Measurements from ENCODE around the gene CUEDC1. TPM values are rescaled to one million over a fixed set of nuclear protein-coding genes. Genes with fewer than 3 reads are reported as not detected.

Gene CUEDC1
- polyA plus RNA-seq, 2 of the 4 experiments (the other 2 are of a cell fraction): 44.3 to 90.6 TPM

DNA sequence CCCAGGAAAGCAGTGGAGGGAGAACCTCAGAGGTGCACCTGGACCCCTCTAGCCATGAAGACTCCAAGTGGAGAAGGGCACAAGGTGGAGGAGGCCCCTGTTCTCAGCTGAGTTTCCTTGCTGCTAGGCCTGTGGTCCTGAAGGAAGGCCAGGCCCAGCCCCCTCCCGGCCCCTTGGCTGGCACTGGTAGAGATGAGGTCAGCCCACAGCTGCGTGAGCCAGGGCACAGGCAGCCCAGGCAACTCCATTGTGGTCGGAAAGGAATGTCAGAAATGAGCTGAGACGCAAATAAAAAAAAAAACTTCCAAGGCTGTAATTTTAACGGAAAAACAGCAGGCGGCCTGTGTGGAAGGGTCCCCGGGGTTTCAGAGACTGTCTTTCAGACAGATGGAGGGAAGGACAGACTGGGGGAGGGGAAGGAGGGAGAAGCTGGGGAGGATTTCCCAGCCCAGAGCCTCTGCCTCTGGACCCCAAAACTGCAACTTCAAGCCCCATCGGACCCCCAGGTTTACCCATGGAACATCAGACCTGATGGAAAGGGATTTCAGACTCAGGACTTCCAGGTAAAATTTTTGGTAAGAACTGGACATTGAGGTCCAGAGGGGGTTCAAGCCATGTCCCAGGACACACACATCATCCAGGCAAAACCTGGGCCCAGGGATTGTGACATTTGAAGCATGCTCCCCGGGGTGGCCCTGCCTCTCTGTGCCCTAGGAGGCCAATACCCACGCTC, 79.8 kb downstream of the CUEDC1 start (continued):
- TF ChIP-seq MAFK (IDR thresholded peaks at IDR 0.05; ENCODE audit: partially characterized antibody) (no peak), JUNB (IDR thresholded peaks at IDR 0.05) (peak; percentile 67), FOSB (CRISPR knock-in tag; IDR thresholded peaks at IDR 0.05) (no peak), HEYL (CRISPR knock-in tag; IDR thresholded peaks at IDR 0.05) (no peak), TP53 (CRISPR knock-in tag; IDR thresholded peaks at IDR 0.05) (no peak), RCOR1 (IDR thresholded peaks at IDR 0.05; ENCODE audit: low read depth, low read length) (no peak), EHF (CRISPR knock-in tag; IDR thresholded peaks at IDR 0.05) (no peak), ZSCAN20 (CRISPR knock-in tag; IDR thresholded peaks at IDR 0.05) (no peak), SMC3 (IDR thresholded peaks at IDR 0.05) (peak; percentile 93), MAZ (IDR thresholded peaks at IDR 0.05; ENCODE audit: borderline replicate concordance, low read depth, low read length) (no peak), BHLHE40 (IDR thresholded peaks at IDR 0.05; ENCODE audit: low read depth, low read length) (no peak), KDM1A (IDR thresholded peaks at IDR 0.05; ENCODE audit: low read depth) (no peak), RFX5 (IDR thresholded peaks at IDR 0.05) (no peak), CEBPB (IDR thresholded peaks at IDR 0.05) (peak in 1 of 2 experiments; percentile 77; a peak in 2 of 4 replicates), ZNF302 (CRISPR knock-in tag; IDR thresholded peaks at IDR 0.05) (no peak), POLR2A (IDR thresholded peaks at IDR 0.05; ENCODE audit: low read length) (no peak), HOXB13 (CRISPR knock-in tag; IDR thresholded peaks at IDR 0.05; ENCODE audit: low read depth) (no peak), RAD21 (conservative IDR thresholded peaks at IDR 0.05 in 1 of 2, IDR thresholded peaks at IDR 0.05 in 1 of 2) (peak; percentile 72 to 86), HDAC2 (IDR thresholded peaks at IDR 0.05) (no peak), RNF2 (IDR thresholded peaks at IDR 0.05; ENCODE audit: borderline replicate concordance, low read depth) (no peak), GATA3 (IDR thresholded peaks at IDR 0.05; ENCODE audit: borderline replicate concordance) (peak; percentile 94), CBX2 (IDR thresholded peaks at IDR 0.05; ENCODE audit: borderline replicate concordance, low read depth) (no peak), FOSL2 (IDR thresholded peaks at IDR 0.05) (0 out of 2 replicates have a peak, but pooled peaks have one; percentile 27), FOSL2 (CRISPR knock-in tag; IDR thresholded peaks at IDR 0.05) (peak; percentile 83), PHF8 (IDR thresholded peaks at IDR 0.05; ENCODE audit: borderline replicate concordance, low read depth) (no peak), NR3C1 (IDR thresholded peaks at IDR 0.05) (no peak), CBX8 (IDR thresholded peaks at IDR 0.05) (no peak), JUN (IDR thresholded peaks at IDR 0.05) (peak; percentile 76 to 91; a peak in 4 of 5 replicates), SREBF2 (IDR thresholded peaks at IDR 0.05) (no peak), TFCP2L1 (CRISPR knock-in tag; IDR thresholded peaks at IDR 0.05) (no peak), NFE2L2 (conservative IDR thresholded peaks at IDR 0.05; ENCODE audit: low read length) (no peak), KDM5A (IDR thresholded peaks at IDR 0.05) (no peak), POLR2AphosphoS2 (conservative IDR thresholded peaks at IDR 0.05; ENCODE audit: low read length) (no peak)
- TF ChIP-seq, protein P1, sequence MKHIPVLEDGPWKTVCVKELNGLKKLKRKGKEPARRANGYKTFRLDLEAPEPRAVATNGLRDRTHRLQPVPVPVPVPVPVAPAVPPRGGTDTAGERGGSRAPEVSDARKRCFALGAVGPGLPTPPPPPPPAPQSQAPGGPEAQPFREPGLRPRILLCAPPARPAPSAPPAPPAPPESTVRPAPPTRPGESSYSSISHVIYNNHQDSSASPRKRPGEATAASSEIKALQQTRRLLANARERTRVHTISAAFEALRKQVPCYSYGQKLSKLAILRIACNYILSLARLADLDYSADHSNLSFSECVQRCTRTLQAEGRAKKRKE (CRISPR knock-in tag; IDR thresholded peaks at IDR 0.05; ENCODE audit: low read depth): no peak
- TF ChIP-seq, protein P2, sequence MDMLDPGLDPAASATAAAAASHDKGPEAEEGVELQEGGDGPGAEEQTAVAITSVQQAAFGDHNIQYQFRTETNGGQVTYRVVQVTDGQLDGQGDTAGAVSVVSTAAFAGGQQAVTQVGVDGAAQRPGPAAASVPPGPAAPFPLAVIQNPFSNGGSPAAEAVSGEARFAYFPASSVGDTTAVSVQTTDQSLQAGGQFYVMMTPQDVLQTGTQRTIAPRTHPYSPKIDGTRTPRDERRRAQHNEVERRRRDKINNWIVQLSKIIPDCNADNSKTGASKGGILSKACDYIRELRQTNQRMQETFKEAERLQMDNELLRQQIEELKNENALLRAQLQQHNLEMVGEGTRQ (IDR thresholded peaks at IDR 0.05): no peak
- TF ChIP-seq, protein P3, sequence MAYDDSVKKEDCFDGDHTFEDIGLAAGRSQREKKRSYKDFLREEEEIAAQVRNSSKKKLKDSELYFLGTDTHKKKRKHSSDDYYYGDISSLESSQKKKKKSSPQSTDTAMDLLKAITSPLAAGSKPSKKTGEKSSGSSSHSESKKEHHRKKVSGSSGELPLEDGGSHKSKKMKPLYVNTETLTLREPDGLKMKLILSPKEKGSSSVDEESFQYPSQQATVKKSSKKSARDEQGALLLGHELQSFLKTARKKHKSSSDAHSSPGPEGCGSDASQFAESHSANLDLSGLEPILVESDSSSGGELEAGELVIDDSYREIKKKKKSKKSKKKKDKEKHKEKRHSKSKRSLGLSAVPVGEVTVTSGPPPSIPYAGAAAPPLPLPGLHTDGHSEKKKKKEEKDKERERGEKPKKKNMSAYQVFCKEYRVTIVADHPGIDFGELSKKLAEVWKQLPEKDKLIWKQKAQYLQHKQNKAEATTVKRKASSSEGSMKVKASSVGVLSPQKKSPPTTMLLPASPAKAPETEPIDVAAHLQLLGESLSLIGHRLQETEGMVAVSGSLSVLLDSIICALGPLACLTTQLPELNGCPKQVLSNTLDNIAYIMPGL (CRISPR knock-in tag; IDR thresholded peaks at IDR 0.05; ENCODE audit: borderline replicate concordance): no peak
- TF ChIP-seq, protein P4, sequence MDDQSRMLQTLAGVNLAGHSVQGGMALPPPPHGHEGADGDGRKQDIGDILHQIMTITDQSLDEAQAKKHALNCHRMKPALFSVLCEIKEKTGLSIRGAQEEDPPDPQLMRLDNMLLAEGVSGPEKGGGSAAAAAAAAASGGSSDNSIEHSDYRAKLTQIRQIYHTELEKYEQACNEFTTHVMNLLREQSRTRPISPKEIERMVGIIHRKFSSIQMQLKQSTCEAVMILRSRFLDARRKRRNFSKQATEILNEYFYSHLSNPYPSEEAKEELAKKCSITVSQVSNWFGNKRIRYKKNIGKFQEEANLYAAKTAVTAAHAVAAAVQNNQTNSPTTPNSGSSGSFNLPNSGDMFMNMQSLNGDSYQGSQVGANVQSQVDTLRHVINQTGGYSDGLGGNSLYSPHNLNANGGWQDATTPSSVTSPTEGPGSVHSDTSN (IDR thresholded peaks at IDR 0.05): peak; percentile 90
- TF ChIP-seq, protein P5, sequence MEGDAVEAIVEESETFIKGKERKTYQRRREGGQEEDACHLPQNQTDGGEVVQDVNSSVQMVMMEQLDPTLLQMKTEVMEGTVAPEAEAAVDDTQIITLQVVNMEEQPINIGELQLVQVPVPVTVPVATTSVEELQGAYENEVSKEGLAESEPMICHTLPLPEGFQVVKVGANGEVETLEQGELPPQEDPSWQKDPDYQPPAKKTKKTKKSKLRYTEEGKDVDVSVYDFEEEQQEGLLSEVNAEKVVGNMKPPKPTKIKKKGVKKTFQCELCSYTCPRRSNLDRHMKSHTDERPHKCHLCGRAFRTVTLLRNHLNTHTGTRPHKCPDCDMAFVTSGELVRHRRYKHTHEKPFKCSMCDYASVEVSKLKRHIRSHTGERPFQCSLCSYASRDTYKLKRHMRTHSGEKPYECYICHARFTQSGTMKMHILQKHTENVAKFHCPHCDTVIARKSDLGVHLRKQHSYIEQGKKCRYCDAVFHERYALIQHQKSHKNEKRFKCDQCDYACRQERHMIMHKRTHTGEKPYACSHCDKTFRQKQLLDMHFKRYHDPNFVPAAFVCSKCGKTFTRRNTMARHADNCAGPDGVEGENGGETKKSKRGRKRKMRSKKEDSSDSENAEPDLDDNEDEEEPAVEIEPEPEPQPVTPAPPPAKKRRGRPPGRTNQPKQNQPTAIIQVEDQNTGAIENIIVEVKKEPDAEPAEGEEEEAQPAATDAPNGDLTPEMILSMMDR (IDR thresholded peaks at IDR 0.05): peak; percentile 54; the same call in 2 of the 3 replicates
- TF ChIP-seq, protein P6, sequence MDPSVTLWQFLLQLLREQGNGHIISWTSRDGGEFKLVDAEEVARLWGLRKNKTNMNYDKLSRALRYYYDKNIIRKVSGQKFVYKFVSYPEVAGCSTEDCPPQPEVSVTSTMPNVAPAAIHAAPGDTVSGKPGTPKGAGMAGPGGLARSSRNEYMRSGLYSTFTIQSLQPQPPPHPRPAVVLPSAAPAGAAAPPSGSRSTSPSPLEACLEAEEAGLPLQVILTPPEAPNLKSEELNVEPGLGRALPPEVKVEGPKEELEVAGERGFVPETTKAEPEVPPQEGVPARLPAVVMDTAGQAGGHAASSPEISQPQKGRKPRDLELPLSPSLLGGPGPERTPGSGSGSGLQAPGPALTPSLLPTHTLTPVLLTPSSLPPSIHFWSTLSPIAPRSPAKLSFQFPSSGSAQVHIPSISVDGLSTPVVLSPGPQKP (IDR thresholded peaks at IDR 0.05; ENCODE audit: low read depth, low read length): no peak
